CD4-positive, alpha-beta T cell treated with Interleukin-2 at 100 ng/mL for 4 hours (primary cell): Measurements from ENCODE around the gene CCDC9.
A peak's percentile ranks its signal among the peaks of the same experiment; 100 is the strongest.
"Not testable (repeated sequence)": the region's sequence is repeated elsewhere in the genome, so short reads cannot be mapped to it uniquely, and the experiment has no call there.

Source experiments
- DNase-seq: peaks from one replicate; pipeline ENCODE4 v3.0.0-alpha.2; 2020; ENCODE audit warnings: low spot score

Gene CCDC9

GRCh38 chr19:47300867-47301266, 44.5 kb downstream of the CCDC9 start:
- not testable (repeated sequence) for DNase-seq

GRCh38 chr19:47302249-47302648, 45.9 kb downstream of the CCDC9 start:
- DNase-seq: no peak

- no peak for DNase-seq
Measured at GRCh38 chr19:47303966-47304365, 47.6 kb downstream of the CCDC9 start.

- DNase-seq: peak; percentile 59
Measured at GRCh38 chr19:47305309-47305751, 49.0 kb downstream of the CCDC9 start.

- no peak for DNase-seq
Measured at GRCh38 chr19:47306303-47306702, 50.0 kb downstream of the CCDC9 start.

GRCh38 chr19:47309038-47309437, 52.7 kb downstream of the CCDC9 start:
- DNase-seq: no peak

GRCh38 chr19:47309608-47310007, 53.3 kb downstream of the CCDC9 start, which contains the start of gene C5AR1:
Gene C5AR1, plus strand, starts transcription at chr19:47309861. Its CDS starts 35 bp downstream, at chr19:47309896.
- no peak for DNase-seq

- no peak for DNase-seq
Measured at GRCh38 chr19:47310323-47310722, 54.0 kb downstream of the CCDC9 start.

GRCh38 chr19:47310819-47311218, 54.5 kb downstream of the CCDC9 start:
- DNase-seq: no peak

GRCh38 chr19:47312366-47313006, 56.2 kb downstream of the CCDC9 start:
- DNase-seq: no peak

GRCh38 chr19:47313754-47314295, 57.5 kb downstream of the CCDC9 start:
- DNase-seq: no peak

- peak; percentile 17 for DNase-seq
Measured at GRCh38 chr19:47315125-47315821, 58.9 kb downstream of the CCDC9 start.

GRCh38 chr19:47316513-47316912, 60.2 kb downstream of the CCDC9 start:
- DNase-seq: no peak

GRCh38 chr19:47319923-47320871, 63.9 kb downstream of the CCDC9 start:
- no peak for DNase-seq
